ENCODE measurements around the gene TEKT2. TPM values are rescaled to one million over a fixed set of nuclear protein-coding genes. Genes with fewer than 3 reads are reported as not detected.

The TEKT2 gene
- total and polyA plus RNA-seq, 2 of the 8 experiments (the other 6 are each of a cell fraction or from before 2014, with no cell fraction given), result 1.6 to 1.7 TPM

DNA sequence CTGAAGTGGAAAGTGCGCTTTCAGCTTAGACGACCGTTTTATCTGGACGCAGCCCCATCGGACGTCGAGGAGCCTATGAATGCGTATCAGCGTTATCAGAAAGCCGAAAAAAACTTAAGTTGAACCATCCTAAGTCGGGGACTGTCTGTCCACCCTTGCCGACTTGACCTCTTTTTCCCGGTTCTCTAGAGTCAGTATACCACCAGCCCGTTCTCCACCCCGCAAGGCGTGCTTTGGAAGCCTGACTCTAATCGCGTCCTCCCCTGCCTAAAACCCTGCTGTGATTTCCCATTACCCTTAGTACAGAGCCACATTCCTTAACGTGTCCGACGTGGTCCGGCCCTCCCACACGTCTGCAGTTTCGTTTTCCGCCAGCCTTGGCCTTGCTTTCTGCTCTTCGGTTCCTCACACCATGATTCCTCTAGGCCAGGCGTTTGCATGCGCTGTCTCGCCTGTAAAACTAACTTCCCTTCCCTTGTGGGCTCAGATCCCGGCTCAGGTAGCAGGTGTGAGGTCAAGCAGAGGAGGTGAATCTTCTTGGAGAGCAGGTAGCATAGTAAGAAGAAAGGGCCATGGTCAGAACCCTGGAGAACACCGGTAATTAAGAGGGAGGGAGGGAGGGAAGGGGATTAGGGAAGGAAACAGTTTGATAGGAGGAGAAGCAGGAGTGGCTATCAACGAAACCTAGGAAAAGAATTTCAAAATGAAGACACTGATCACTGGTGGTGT, 5.7 kb downstream of the TEKT2 start (continued):
- TF ChIP-seq RXRA (IDR thresholded peaks at IDR 0.05; ENCODE audit: insufficient read depth, low read depth, low read length) (no peak), BCL11A (IDR thresholded peaks at IDR 0.05; ENCODE audit: low read depth in 2 of 2, low read length in 2 of 2) (no peak), POLR2A (IDR thresholded peaks at IDR 0.05; ENCODE audit: control extremely low read depth in 1 of 2, low read depth in 2 of 2, low read length in 2 of 2) (no peak), SAP30 (IDR thresholded peaks at IDR 0.05; ENCODE audit: insufficient read depth, insufficient replicate concordance, low read length) (peak; percentile 68), CBX8 (IDR thresholded peaks at IDR 0.05; ENCODE audit: borderline replicate concordance, low read depth, low read length) (no peak), E2F6 (IDR thresholded peaks at IDR 0.05) (no peak), CHD1 (IDR thresholded peaks at IDR 0.05; ENCODE audit: low read depth, low read length) (no peak), TAF1 (IDR thresholded peaks at IDR 0.05; ENCODE audit: low read depth, low read length) (peak; percentile 33; the same call in 1 of the 2 replicates), BRCA1 (IDR thresholded peaks at IDR 0.05; ENCODE audit: low read depth, low read length) (no peak), CHD2 (IDR thresholded peaks at IDR 0.05; ENCODE audit: low read length) (no peak), FOSL1 (IDR thresholded peaks at IDR 0.05; ENCODE audit: insufficient read depth, low read depth, low read length) (no peak), TAF7 (optimal IDR thresholded peaks at IDR 0.05; ENCODE audit: borderline replicate concordance, low read depth, low read length) (no peak)
